ENCODE measurements around the gene ATP5MG.

The ATP5MG gene

DNA sequence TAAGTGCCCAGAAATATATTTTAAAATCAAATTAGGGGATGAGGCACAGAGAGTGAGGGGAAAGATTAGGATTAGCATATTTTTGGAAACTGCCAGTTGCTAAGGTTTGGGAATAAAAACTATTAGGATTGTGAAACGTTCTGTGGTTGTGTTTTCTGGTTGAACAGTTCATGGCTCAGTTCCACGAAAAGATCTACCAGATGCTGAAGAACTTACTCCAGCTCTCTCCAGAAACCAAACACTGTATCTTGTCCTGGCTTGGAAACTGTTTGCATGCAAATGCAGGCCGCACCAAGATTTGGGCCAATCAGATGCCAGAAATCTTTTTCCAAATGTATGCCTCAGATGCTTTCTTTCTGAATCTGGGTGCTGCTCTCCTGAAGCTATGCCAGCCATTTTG is 26.7 kb upstream of the ATP5MG start:
- no peak overlapping the region for H3K27ac ChIP-seq (ENCODE audit: low read depth, low read length)
- peaks cover 0 to 10% (median 4%) of the 10 kb centered on the region in 5 donors for H3K4me1 ChIP-seq (ENCODE audit: control insufficient read depth in 5 of 5, insufficient read depth in 5 of 5, low read length in 5 of 5)
- peaks cover 45 to 93% (median 82%) of the 10 kb centered on the region in 5 donors for H3K36me3 ChIP-seq (ENCODE audit: control insufficient read depth in 5 of 5, insufficient read depth in 5 of 5, low read length in 5 of 5)
- no peaks in the 10 kb centered on the region for H3K27me3 ChIP-seq (ENCODE audit: control insufficient read depth in 5 of 5, insufficient read depth in 4 of 5, low read length in 5 of 5)
- no peaks in the 10 kb centered on the region for H3K9me3 ChIP-seq (ENCODE audit: control insufficient read depth in 5 of 5, low read length in 5 of 5)
- H3K4me3 ChIP-seq (ENCODE audit: low read depth in 1 of 5, low read length in 5 of 5), result no peak overlapping the region
- H3K9ac ChIP-seq (ENCODE audit: low read length in 5 of 5), result peak overlapping the region in 1 of 5 donors; percentile 39

- H3K9me3 ChIP-seq (ENCODE audit: control insufficient read depth in 5 of 5, low read length in 5 of 5), result no peaks in the 10 kb centered on the region
- H3K27ac ChIP-seq (ENCODE audit: low read depth, low read length), result no peak overlapping the region
These were observed 25.4 kb upstream of the ATP5MG start for GRCh38 chr11:118375978-118376377.

DNA sequence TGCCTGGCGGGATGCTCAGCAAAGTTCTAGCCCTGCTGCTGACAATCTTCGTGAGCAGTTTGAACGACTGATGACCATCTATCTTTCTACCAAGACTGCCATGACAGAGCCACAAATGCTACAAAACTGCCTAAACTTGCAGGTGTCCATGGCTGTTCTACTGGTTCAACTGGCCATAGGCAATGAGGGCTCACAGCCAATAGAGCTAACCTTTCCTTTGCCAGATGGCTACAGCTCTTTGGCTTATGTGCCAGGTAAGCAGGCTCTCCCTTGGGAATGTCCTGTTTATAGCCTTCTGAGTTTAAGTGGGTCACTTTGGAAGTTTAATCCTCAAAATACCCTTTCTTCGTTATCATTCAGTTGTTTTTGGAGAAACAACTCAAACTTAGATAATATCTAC is 21.9 kb upstream of the ATP5MG start:
- H3K9me3 ChIP-seq (ENCODE audit: control insufficient read depth in 5 of 5, low read length in 5 of 5), result no peaks in the 10 kb centered on the region
- H3K4me1 ChIP-seq (ENCODE audit: control insufficient read depth in 5 of 5, insufficient read depth in 5 of 5, low read length in 5 of 5), result peaks cover 0 to 7% (median 4%) of the 10 kb centered on the region in 5 donors
- no peak overlapping the region for H3K4me3 ChIP-seq (ENCODE audit: low read depth in 1 of 5, low read length in 5 of 5)
- H3K36me3 ChIP-seq (ENCODE audit: control insufficient read depth in 5 of 5, insufficient read depth in 5 of 5, low read length in 5 of 5), result peaks cover 54 to 93% (median 83%) of the 10 kb centered on the region in 5 donors
- no peak overlapping the region for H3K9ac ChIP-seq (ENCODE audit: low read length in 5 of 5)
- no peak overlapping the region for H3K27ac ChIP-seq (ENCODE audit: low read depth, low read length)
- H3K27me3 ChIP-seq (ENCODE audit: control insufficient read depth in 5 of 5, insufficient read depth in 4 of 5, low read length in 5 of 5), result no peaks in the 10 kb centered on the region

More at GRCh38 chr11:118375978-118376377, 25.4 kb upstream of the ATP5MG start:
- Histone ChIP-seq H3K36me3 (ENCODE audit: control insufficient read depth in 5 of 5, insufficient read depth in 5 of 5, low read length in 5 of 5) (peaks cover 48 to 93% (median 84%) of the 10 kb centered on the region in 5 donors), H3K4me3 (ENCODE audit: low read depth in 1 of 5, low read length in 5 of 5) (no peak overlapping the region), H3K27me3 (ENCODE audit: control insufficient read depth in 5 of 5, insufficient read depth in 4 of 5, low read length in 5 of 5) (no peaks in the 10 kb centered on the region), H3K4me1 (ENCODE audit: control insufficient read depth in 5 of 5, insufficient read depth in 5 of 5, low read length in 5 of 5) (peaks cover 0 to 10% (median 4%) of the 10 kb centered on the region in 5 donors), H3K9ac (ENCODE audit: low read length in 5 of 5) (no peak overlapping the region)

GRCh38 chr11:118380571-118380970 is 20.8 kb upstream of the ATP5MG start:
- no peaks in the 10 kb centered on the region for H3K9me3 ChIP-seq (ENCODE audit: control insufficient read depth in 5 of 5, low read length in 5 of 5)
- no peak overlapping the region for H3K4me3 ChIP-seq (ENCODE audit: low read depth in 1 of 5, low read length in 5 of 5)
- H3K4me1 ChIP-seq (ENCODE audit: control insufficient read depth in 5 of 5, insufficient read depth in 5 of 5, low read length in 5 of 5), result no peaks in the 10 kb centered on the region
- no peak overlapping the region for H3K9ac ChIP-seq (ENCODE audit: low read length in 5 of 5)
- no peak overlapping the region for H3K27ac ChIP-seq (ENCODE audit: low read depth, low read length)
- peaks cover 65 to 95% (median 90%) of the 10 kb centered on the region in 5 donors for H3K36me3 ChIP-seq (ENCODE audit: control insufficient read depth in 5 of 5, insufficient read depth in 5 of 5, low read length in 5 of 5)
- H3K27me3 ChIP-seq (ENCODE audit: control insufficient read depth in 5 of 5, insufficient read depth in 4 of 5, low read length in 5 of 5), result no peaks in the 10 kb centered on the region

DNA sequence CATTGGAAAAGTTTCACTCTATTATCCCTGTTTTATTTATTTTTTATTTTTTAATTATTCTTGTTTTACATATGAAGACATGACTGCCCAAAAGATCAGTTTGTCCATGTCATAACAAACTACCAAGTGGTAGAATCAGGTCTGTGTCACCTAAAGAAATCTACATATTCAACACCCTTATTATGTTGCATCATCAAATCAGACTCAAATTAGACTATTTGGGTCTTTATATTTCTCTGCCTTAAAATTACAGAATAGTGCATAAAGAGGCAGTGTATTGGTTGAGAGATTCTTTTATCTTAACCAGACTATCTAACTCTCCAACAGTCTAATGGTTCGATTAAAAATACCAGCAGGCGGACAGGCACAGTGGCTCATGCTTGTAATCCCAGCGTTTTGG is 18.5 kb upstream of the ATP5MG start:
- H3K9ac ChIP-seq (ENCODE audit: low read length in 5 of 5), result no peak overlapping the region
- no peaks in the 10 kb centered on the region for H3K4me1 ChIP-seq (ENCODE audit: control insufficient read depth in 5 of 5, insufficient read depth in 5 of 5, low read length in 5 of 5)
- no peaks in the 10 kb centered on the region for H3K27me3 ChIP-seq (ENCODE audit: control insufficient read depth in 5 of 5, insufficient read depth in 4 of 5, low read length in 5 of 5)
- H3K36me3 ChIP-seq (ENCODE audit: control insufficient read depth in 5 of 5, insufficient read depth in 5 of 5, low read length in 5 of 5), result peaks cover 83 to 100% (median 97%) of the 10 kb centered on the region in 5 donors
- no peaks in the 10 kb centered on the region for H3K9me3 ChIP-seq (ENCODE audit: control insufficient read depth in 5 of 5, low read length in 5 of 5)
- H3K4me3 ChIP-seq (ENCODE audit: low read depth in 1 of 5, low read length in 5 of 5), result no peak overlapping the region
- no peak overlapping the region for H3K27ac ChIP-seq (ENCODE audit: low read depth, low read length)

- no peaks in the 10 kb centered on the region for H3K9me3 ChIP-seq (ENCODE audit: control insufficient read depth in 5 of 5, low read length in 5 of 5)
- H3K4me1 ChIP-seq (ENCODE audit: control insufficient read depth in 5 of 5, insufficient read depth in 5 of 5, low read length in 5 of 5), result no peaks in the 10 kb centered on the region
- no peak overlapping the region for H3K9ac ChIP-seq (ENCODE audit: low read length in 5 of 5)
These were observed 17.7 kb upstream of the ATP5MG start for GRCh38 chr11:118383657-118384056.

GRCh38 chr11:118396097-118396501 is 5.3 kb upstream of the ATP5MG start:
- H3K36me3 ChIP-seq (ENCODE audit: control insufficient read depth in 5 of 5, insufficient read depth in 5 of 5, low read length in 5 of 5), result peaks cover 28 to 71% (median 53%) of the 10 kb centered on the region in 5 donors
- H3K27me3 ChIP-seq (ENCODE audit: control insufficient read depth in 5 of 5, insufficient read depth in 4 of 5, low read length in 5 of 5), result no peaks in the 10 kb centered on the region
- no peak overlapping the region for H3K27ac ChIP-seq (ENCODE audit: low read depth, low read length)
- H3K9me3 ChIP-seq (ENCODE audit: control insufficient read depth in 5 of 5, low read length in 5 of 5), result no peaks in the 10 kb centered on the region
- H3K4me3 ChIP-seq (ENCODE audit: low read depth in 1 of 5, low read length in 5 of 5), result no peak overlapping the region
- peaks cover 0 to 8% (median 7%) of the 10 kb centered on the region in 5 donors for H3K4me1 ChIP-seq (ENCODE audit: control insufficient read depth in 5 of 5, insufficient read depth in 5 of 5, low read length in 5 of 5)
- no peak overlapping the region for H3K9ac ChIP-seq (ENCODE audit: low read length in 5 of 5)

More at GRCh38 chr11:118383657-118384056, 17.7 kb upstream of the ATP5MG start:
- Histone ChIP-seq H3K4me3 (ENCODE audit: low read depth in 1 of 5, low read length in 5 of 5) (no peak overlapping the region), H3K27ac (ENCODE audit: low read depth, low read length) (no peak overlapping the region), H3K36me3 (ENCODE audit: control insufficient read depth in 5 of 5, insufficient read depth in 5 of 5, low read length in 5 of 5) (peaks cover 79 to 100% (median 94%) of the 10 kb centered on the region in 5 donors), H3K27me3 (ENCODE audit: control insufficient read depth in 5 of 5, insufficient read depth in 4 of 5, low read length in 5 of 5) (no peaks in the 10 kb centered on the region)

GRCh38 chr11:118397448-118397847 is 4.0 kb upstream of the ATP5MG start:
- Histone ChIP-seq H3K9me3 (ENCODE audit: control insufficient read depth in 5 of 5, low read length in 5 of 5) (no peaks in the 10 kb centered on the region), H3K4me3 (ENCODE audit: low read depth in 1 of 5, low read length in 5 of 5) (no peak overlapping the region), H3K27ac (ENCODE audit: low read depth, low read length) (no peak overlapping the region), H3K9ac (ENCODE audit: low read length in 5 of 5) (no peak overlapping the region), H3K4me1 (ENCODE audit: control insufficient read depth in 5 of 5, insufficient read depth in 5 of 5, low read length in 5 of 5) (peaks cover 0 to 17% (median 12%) of the 10 kb centered on the region in 5 donors), H3K36me3 (ENCODE audit: control insufficient read depth in 5 of 5, insufficient read depth in 5 of 5, low read length in 5 of 5) (peaks cover 21 to 57% (median 47%) of the 10 kb centered on the region in 5 donors), H3K27me3 (ENCODE audit: control insufficient read depth in 5 of 5, insufficient read depth in 4 of 5, low read length in 5 of 5) (no peaks in the 10 kb centered on the region)

DNA sequence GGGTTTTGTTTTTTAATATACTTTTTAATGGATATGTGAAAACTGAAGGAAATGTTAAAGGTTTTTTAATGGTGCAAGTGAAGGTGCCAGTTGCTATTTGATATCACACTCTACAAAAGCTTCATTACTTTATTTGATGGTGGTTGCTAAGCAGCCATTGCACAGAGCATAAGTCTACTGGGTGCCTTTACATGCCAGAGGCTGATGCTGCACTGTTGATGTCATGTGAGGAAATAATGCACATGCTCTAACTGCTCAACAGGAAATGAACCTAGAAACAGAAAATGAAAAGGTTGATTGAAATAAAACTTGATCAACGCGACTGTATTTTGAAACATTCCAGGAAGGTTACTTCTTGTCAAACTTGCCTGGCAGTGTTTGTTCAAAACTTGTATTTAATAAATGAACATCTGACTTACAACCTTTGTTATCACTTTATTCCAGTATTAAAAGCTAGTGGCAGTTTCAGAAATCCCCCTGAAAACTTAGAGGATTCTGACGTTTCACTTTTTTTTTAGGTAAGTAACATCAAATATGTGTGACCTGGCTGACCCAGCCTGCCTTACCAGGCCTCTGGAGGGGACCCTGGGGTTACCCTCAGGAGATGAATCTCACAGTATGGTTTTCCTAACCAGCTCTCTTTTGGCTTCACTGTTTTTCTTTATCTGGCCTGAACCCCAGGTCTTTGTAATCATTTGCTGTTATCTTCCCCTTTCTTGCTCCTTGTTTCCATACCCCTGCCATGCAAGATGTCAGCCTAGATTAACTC is 2.4 kb upstream of the ATP5MG start:
- peaks cover 2 to 27% (median 26%) of the 10 kb centered on the region in 5 donors for H3K4me1 ChIP-seq (ENCODE audit: control insufficient read depth in 5 of 5, insufficient read depth in 5 of 5, low read length in 5 of 5)
- H3K36me3 ChIP-seq (ENCODE audit: control insufficient read depth in 5 of 5, insufficient read depth in 5 of 5, low read length in 5 of 5), result peaks cover 16 to 42% (median 31%) of the 10 kb centered on the region in 5 donors
- H3K9ac ChIP-seq (ENCODE audit: low read length in 5 of 5), result no peak overlapping the region
- H3K27ac ChIP-seq (ENCODE audit: low read depth, low read length), result no peak overlapping the region
- H3K27me3 ChIP-seq (ENCODE audit: control insufficient read depth in 5 of 5, insufficient read depth in 4 of 5, low read length in 5 of 5), result no peaks in the 10 kb centered on the region
- H3K9me3 ChIP-seq (ENCODE audit: control insufficient read depth in 5 of 5, low read length in 5 of 5), result no peaks in the 10 kb centered on the region
- no peak overlapping the region for H3K4me3 ChIP-seq (ENCODE audit: low read depth in 1 of 5, low read length in 5 of 5)

GRCh38 chr11:118401880-118402590 is 629 bp downstream of the ATP5MG start:
- H3K27me3 ChIP-seq (ENCODE audit: control insufficient read depth in 5 of 5, insufficient read depth in 4 of 5, low read length in 5 of 5), result no peaks in the 10 kb centered on the region
- peaks cover 2 to 38% (median 30%) of the 10 kb centered on the region in 5 donors for H3K4me1 ChIP-seq (ENCODE audit: control insufficient read depth in 5 of 5, insufficient read depth in 5 of 5, low read length in 5 of 5)
- peak overlapping the region; percentile 86 to 98 (median 96) for H3K9ac ChIP-seq (ENCODE audit: low read length in 5 of 5)
- H3K36me3 ChIP-seq (ENCODE audit: control insufficient read depth in 5 of 5, insufficient read depth in 5 of 5, low read length in 5 of 5), result peaks cover 11 to 31% (median 12%) of the 10 kb centered on the region in 5 donors
- H3K9me3 ChIP-seq (ENCODE audit: control insufficient read depth in 5 of 5, low read length in 5 of 5), result no peaks in the 10 kb centered on the region
- H3K27ac ChIP-seq (ENCODE audit: low read depth, low read length), result peak overlapping the region; percentile 86
- H3K4me3 ChIP-seq (ENCODE audit: low read depth in 1 of 5, low read length in 5 of 5), result peak overlapping the region; percentile 93 to 99 (median 94)
